Skin of body (tissue), 2 donors: ENCODE measurements around the gene JAZF1. TPM values are rescaled to one million over a fixed set of nuclear protein-coding genes. Genes with fewer than 3 reads are reported as not detected.
"Not testable (repeated sequence)": the region's sequence is repeated elsewhere in the genome, so short reads cannot be mapped to it uniquely, and the experiment has no call there.

ENCODE experiments used
- DNase-seq: peaks from one replicate; lab custom pipeline; 2025; lab: John Stamatoyannopoulos, UW
- total RNA-seq: library from RNA; depleted of rRNA; stranded (reverse); fragments of >200 nt; gene quantifications from one replicate; pipeline ENCODE4 v1.2.3, GENCODE V29; 2014

JAZF1 gene
- total RNA-seq, 1 donor from 2014 or later = 22.1 TPM

- DNase-seq = no peak
Observed at GRCh38 chr7:27875832-27876231, 304.8 kb downstream of the JAZF1 start.

GRCh38 chr7:27875061-27875460, 305.5 kb downstream of the JAZF1 start:
- DNase-seq = no peak

GRCh38 chr7:27873981-27874957, 306.3 kb downstream of the JAZF1 start:
- DNase-seq = no peak

- DNase-seq = peak; percentile 86
Observed at GRCh38 chr7:27872356-27873275, 308.0 kb downstream of the JAZF1 start.

GRCh38 chr7:27871866-27872265, 308.7 kb downstream of the JAZF1 start:
- DNase-seq = no peak

- no peak for DNase-seq
Observed at GRCh38 chr7:27871086-27871485, 309.5 kb downstream of the JAZF1 start.

- DNase-seq = no peak
Observed at GRCh38 chr7:27870595-27870994, 310.0 kb downstream of the JAZF1 start.

- DNase-seq = no peak
Observed at GRCh38 chr7:27869056-27869455, 311.5 kb downstream of the JAZF1 start.

GRCh38 chr7:27868131-27868550, 312.5 kb downstream of the JAZF1 start:
- no peak for DNase-seq

GRCh38 chr7:27866828-27867672, 313.5 kb downstream of the JAZF1 start:
- DNase-seq = no peak

GRCh38 chr7:27866256-27866655, 314.3 kb downstream of the JAZF1 start:
- no peak for DNase-seq

- DNase-seq = no peak
Observed at GRCh38 chr7:27863880-27864279, 316.7 kb downstream of the JAZF1 start.

- DNase-seq = no peak
Observed at GRCh38 chr7:27861747-27862146, 318.8 kb downstream of the JAZF1 start.

GRCh38 chr7:27860800-27861199, 319.8 kb downstream of the JAZF1 start:
- no peak for DNase-seq

GRCh38 chr7:27856703-27857485, 323.7 kb downstream of the JAZF1 start:
- not testable (repeated sequence) for DNase-seq

- no peak for DNase-seq
Observed at GRCh38 chr7:27850531-27850930, 330.1 kb downstream of the JAZF1 start.

- DNase-seq = no peak
Observed at GRCh38 chr7:27846388-27846787, 334.2 kb downstream of the JAZF1 start.

GRCh38 chr7:27843584-27844305, 336.9 kb downstream of the JAZF1 start:
- DNase-seq = no peak

- DNase-seq = peak; percentile 55
Observed at GRCh38 chr7:27842851-27843250, 337.7 kb downstream of the JAZF1 start.
